ENCODE data around the gene CYFIP2. TPM values are rescaled to one million over a fixed set of nuclear protein-coding genes. Genes with fewer than 3 reads are reported as not detected.

Gene CYFIP2
- total RNA-seq, result 4.7 and 6.5 TPM in 2 replicates

- Histone ChIP-seq H3K4me2 (ENCODE audit: insufficient read depth, low read length) (peak within 1 kb of the TSS; percentile 81), H3K9me3 (ENCODE audit: low read depth, low read length) (no peaks in the 10 kb centered on the region), H3K27me3 (ENCODE audit: insufficient read depth, low read length) (peaks cover 20% of the 10 kb centered on the region), H3K36me3 (ENCODE audit: insufficient read depth, low read length) (no peaks in the 10 kb centered on the region), H2AFZ (ENCODE audit: low read length) (peak within 1 kb of the TSS; percentile 96), H3K79me2 (ENCODE audit: insufficient read depth, low read length) (no peaks in the 10 kb centered on the region), H3K4me1 (ENCODE audit: insufficient read depth, low read length) (no peaks in the 10 kb centered on the region), H3K27ac (ENCODE audit: low read depth, low read length) (no peak within 1 kb of the TSS), H4K20me1 (ENCODE audit: insufficient read depth, low read length) (no peaks in the 10 kb centered on the region), H3K4me3 (ENCODE audit: insufficient read depth, low read length) (peak within 1 kb of the TSS; percentile 72)
- TF ChIP-seq CTCF (IDR thresholded peaks at IDR 0.05; ENCODE audit: extremely low read depth, low read depth, low read length), result no peak
- DNase-seq (ENCODE audit: insufficient read length, low spot score, missing footprints), result peak; percentile 95
These were observed at the start of gene CYFIP2 for GRCh38 chr5:157265714-157266285. TSS of gene CYFIP2 (plus strand) at chr5:157266123. CDS start at chr5:157285362, 19,239 bp downstream.

- no peaks in the 10 kb centered on the region for H3K9me3 ChIP-seq (ENCODE audit: low read depth, low read length)
These were observed 49.4 kb upstream of the CYFIP2 start for GRCh38 chr5:157216391-157217142.

GRCh38 chr5:157217289-157218024 lies 48.5 kb upstream of the CYFIP2 start:
- H3K4me2 ChIP-seq (ENCODE audit: insufficient read depth, low read length), result no peak overlapping the region
- H3K4me1 ChIP-seq (ENCODE audit: insufficient read depth, low read length), result no peaks in the 10 kb centered on the region
- no peaks in the 10 kb centered on the region for H4K20me1 ChIP-seq (ENCODE audit: insufficient read depth, low read length)
- no peaks in the 10 kb centered on the region for H3K36me3 ChIP-seq (ENCODE audit: insufficient read depth, low read length)
- no peaks in the 10 kb centered on the region for H3K79me2 ChIP-seq (ENCODE audit: insufficient read depth, low read length)
- no peak for TF ChIP-seq CTCF (IDR thresholded peaks at IDR 0.05; ENCODE audit: extremely low read depth, low read depth, low read length)
- peaks cover 4% of the 10 kb centered on the region for H3K27me3 ChIP-seq (ENCODE audit: insufficient read depth, low read length)
- H3K27ac ChIP-seq (ENCODE audit: low read depth, low read length), result no peak overlapping the region
- no peak overlapping the region for H3K4me3 ChIP-seq (ENCODE audit: insufficient read depth, low read length)
- DNase-seq (ENCODE audit: insufficient read length, low spot score, missing footprints), result no peak
- H3K9me3 ChIP-seq (ENCODE audit: low read depth, low read length), result no peaks in the 10 kb centered on the region
- no peak overlapping the region for H2AFZ ChIP-seq (ENCODE audit: low read length)

More at GRCh38 chr5:157216391-157217142, 49.4 kb upstream of the CYFIP2 start:
- DNase-seq (ENCODE audit: insufficient read length, low spot score, missing footprints), result no peak
- Histone ChIP-seq H3K4me3 (ENCODE audit: insufficient read depth, low read length) (no peak overlapping the region), H3K79me2 (ENCODE audit: insufficient read depth, low read length) (no peaks in the 10 kb centered on the region), H3K4me1 (ENCODE audit: insufficient read depth, low read length) (no peaks in the 10 kb centered on the region), H3K27ac (ENCODE audit: low read depth, low read length) (no peak overlapping the region), H2AFZ (ENCODE audit: low read length) (no peak overlapping the region), H3K36me3 (ENCODE audit: insufficient read depth, low read length) (no peaks in the 10 kb centered on the region), H3K4me2 (ENCODE audit: insufficient read depth, low read length) (no peak overlapping the region), H4K20me1 (ENCODE audit: insufficient read depth, low read length) (no peaks in the 10 kb centered on the region), H3K27me3 (ENCODE audit: insufficient read depth, low read length) (peaks cover 4% of the 10 kb centered on the region)
- TF ChIP-seq CTCF (IDR thresholded peaks at IDR 0.05; ENCODE audit: extremely low read depth, low read depth, low read length), result no peak
